ENCODE results near the gene OBP2B. TPM values are rescaled to one million over a fixed set of nuclear protein-coding genes. Genes with fewer than 3 reads are reported as not detected.
"Not testable (repeated sequence)": the region's sequence is repeated elsewhere in the genome, so short reads cannot be mapped to it uniquely, and the experiment has no call there.

OBP2B gene
- polyA plus RNA-seq, 4 donors = not detected

- not testable (repeated sequence) for DNase-seq; H3K4me1 ChIP-seq (ENCODE audit: control insufficient read depth in 3 of 3, insufficient read depth in 2 of 3, low read depth in 1 of 3, low read length in 2 of 3); H3K27me3 ChIP-seq (ENCODE audit: control insufficient read depth in 3 of 3, insufficient read depth in 3 of 3, low read length in 3 of 3); H3K4me3 ChIP-seq (ENCODE audit: low read depth in 1 of 3, low read length in 3 of 3); H3K9me3 ChIP-seq (ENCODE audit: control insufficient read depth in 2 of 2, insufficient read depth in 1 of 2, low read depth in 1 of 2, low read length in 1 of 2); H3K27ac ChIP-seq (ENCODE audit: low read depth in 1 of 3, low read length in 2 of 3); H3K36me3 ChIP-seq (ENCODE audit: control insufficient read depth in 3 of 3, insufficient read depth in 2 of 3, low read depth in 1 of 3, low read length in 3 of 3); FAIRE-seq
- WGBS, 3 donors = 83 to 88% (median 87%) methylated on average over 11 to 15 of the region's 16 CpGs
Measured at GRCh38 chr9:133208171-133208879, 725 bp downstream of the OBP2B start.

DNA sequence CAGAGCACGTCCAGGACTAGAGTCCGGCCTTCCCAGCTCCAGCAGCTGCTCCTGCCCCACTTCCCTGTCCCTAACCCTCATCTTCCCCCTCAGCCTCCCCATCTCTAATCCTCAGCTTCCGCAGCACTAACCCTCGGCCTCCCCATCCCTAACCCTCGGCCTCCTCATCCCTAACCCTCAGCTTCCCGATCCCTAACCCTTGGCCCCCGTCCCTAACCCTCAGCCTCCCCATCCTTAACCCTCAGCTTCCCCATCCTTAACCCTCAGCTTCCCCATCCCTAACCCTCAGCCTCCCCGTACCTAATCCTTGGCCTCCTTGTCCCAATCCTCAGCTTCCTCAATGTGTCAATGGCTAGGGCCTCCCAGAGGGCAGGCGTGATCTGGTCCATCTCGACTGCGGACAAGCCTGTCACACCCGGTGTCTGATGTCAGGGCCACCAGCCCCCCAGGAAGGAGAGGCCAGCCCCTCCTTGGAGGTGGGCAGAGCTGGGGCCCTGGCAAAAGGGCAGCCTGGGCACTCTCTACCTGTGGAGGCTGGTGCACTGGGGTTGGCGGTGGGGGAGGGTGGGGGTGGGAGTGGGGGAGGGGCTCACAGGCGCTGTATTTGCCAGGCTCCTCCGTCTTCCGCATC lies 1.4 kb downstream of the OBP2B start:
- peaks cover 0 to 3% (median 0%) of the 10 kb centered on the region in 3 donors for H3K27me3 ChIP-seq (ENCODE audit: control insufficient read depth in 3 of 3, insufficient read depth in 3 of 3, low read length in 3 of 3)
- DNase-seq (no peak), FAIRE-seq (no peak)
- H3K4me3 ChIP-seq (ENCODE audit: low read depth in 1 of 3, low read length in 3 of 3) = no peak overlapping the region
- H3K27ac ChIP-seq (ENCODE audit: low read depth in 1 of 3, low read length in 2 of 3) = no peak overlapping the region
- H3K4me1 ChIP-seq (ENCODE audit: control insufficient read depth in 3 of 3, insufficient read depth in 2 of 3, low read depth in 1 of 3, low read length in 2 of 3) = no peaks in the 10 kb centered on the region
- WGBS, 3 donors = 77 to 87% (median 79%) methylated on average over 16 of the region's 16 CpGs
- no peaks in the 10 kb centered on the region for H3K9me3 ChIP-seq (ENCODE audit: control insufficient read depth in 2 of 2, insufficient read depth in 1 of 2, low read depth in 1 of 2, low read length in 1 of 2)
- H3K36me3 ChIP-seq (ENCODE audit: control insufficient read depth in 3 of 3, insufficient read depth in 2 of 3, low read depth in 1 of 3, low read length in 3 of 3) = no peaks in the 10 kb centered on the region

DNA sequence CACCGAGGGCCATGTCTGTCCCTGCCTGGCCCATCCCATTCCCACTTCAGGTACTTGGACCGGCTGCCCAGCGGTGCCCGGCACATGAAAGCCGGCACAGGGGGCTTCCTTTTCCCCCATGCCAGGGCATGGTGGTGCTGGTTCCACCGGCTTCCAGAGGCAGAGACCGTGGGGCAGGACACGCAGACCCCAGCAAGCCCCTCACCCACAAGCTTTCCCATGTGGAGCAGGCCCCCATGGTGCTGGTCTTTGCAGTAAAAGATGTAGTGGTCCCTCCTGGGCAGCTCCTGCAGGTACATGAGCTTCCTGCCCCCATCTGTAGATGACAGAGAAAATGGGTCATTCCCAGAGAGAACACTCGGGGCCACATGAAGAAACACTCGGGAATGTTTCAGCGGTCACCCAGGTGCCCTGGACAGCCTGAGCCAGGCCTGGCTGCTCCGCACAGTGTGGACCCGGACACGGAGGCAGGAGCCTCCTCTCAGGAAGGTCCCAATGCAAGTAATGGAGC lies 2.0 kb downstream of the OBP2B start:
- no peaks in the 10 kb centered on the region for H3K4me1 ChIP-seq (ENCODE audit: control insufficient read depth in 3 of 3, insufficient read depth in 2 of 3, low read depth in 1 of 3, low read length in 2 of 3)
- H3K27me3 ChIP-seq (ENCODE audit: control insufficient read depth in 3 of 3, insufficient read depth in 3 of 3, low read length in 3 of 3) = peaks cover 0 to 3% (median 0%) of the 10 kb centered on the region in 3 donors
- 84 to 86% (median 86%) methylated on average over 14 of the region's 14 CpGs for WGBS, 3 donors
- H3K4me3 ChIP-seq (ENCODE audit: low read depth in 1 of 3, low read length in 3 of 3) = no peak overlapping the region
- DNase-seq (no peak), FAIRE-seq (no peak)
- no peaks in the 10 kb centered on the region for H3K9me3 ChIP-seq (ENCODE audit: control insufficient read depth in 2 of 2, insufficient read depth in 1 of 2, low read depth in 1 of 2, low read length in 1 of 2)
- H3K36me3 ChIP-seq (ENCODE audit: control insufficient read depth in 3 of 3, insufficient read depth in 2 of 3, low read depth in 1 of 3, low read length in 3 of 3) = no peaks in the 10 kb centered on the region
- H3K27ac ChIP-seq (ENCODE audit: low read depth in 1 of 3, low read length in 2 of 3) = no peak overlapping the region

- DNase-seq (no peak), FAIRE-seq (no peak)
- H3K36me3 ChIP-seq (ENCODE audit: control insufficient read depth in 3 of 3, insufficient read depth in 2 of 3, low read depth in 1 of 3, low read length in 3 of 3) = no peaks in the 10 kb centered on the region
- H3K9me3 ChIP-seq (ENCODE audit: control insufficient read depth in 2 of 2, insufficient read depth in 1 of 2, low read depth in 1 of 2, low read length in 1 of 2) = no peaks in the 10 kb centered on the region
- H3K4me1 ChIP-seq (ENCODE audit: control insufficient read depth in 3 of 3, insufficient read depth in 2 of 3, low read depth in 1 of 3, low read length in 2 of 3) = no peaks in the 10 kb centered on the region
- 79 to 85% (median 83%) methylated on average over 34 to 35 of the region's 35 CpGs for WGBS, 3 donors
- H3K27ac ChIP-seq (ENCODE audit: low read depth in 1 of 3, low read length in 2 of 3) = no peak overlapping the region
- H3K27me3 ChIP-seq (ENCODE audit: control insufficient read depth in 3 of 3, insufficient read depth in 3 of 3, low read length in 3 of 3) = peaks cover 0 to 3% (median 0%) of the 10 kb centered on the region in 3 donors
- no peak overlapping the region for H3K4me3 ChIP-seq (ENCODE audit: low read depth in 1 of 3, low read length in 3 of 3)
Measured at GRCh38 chr9:133205996-133206931, 2.8 kb downstream of the OBP2B start.

DNA sequence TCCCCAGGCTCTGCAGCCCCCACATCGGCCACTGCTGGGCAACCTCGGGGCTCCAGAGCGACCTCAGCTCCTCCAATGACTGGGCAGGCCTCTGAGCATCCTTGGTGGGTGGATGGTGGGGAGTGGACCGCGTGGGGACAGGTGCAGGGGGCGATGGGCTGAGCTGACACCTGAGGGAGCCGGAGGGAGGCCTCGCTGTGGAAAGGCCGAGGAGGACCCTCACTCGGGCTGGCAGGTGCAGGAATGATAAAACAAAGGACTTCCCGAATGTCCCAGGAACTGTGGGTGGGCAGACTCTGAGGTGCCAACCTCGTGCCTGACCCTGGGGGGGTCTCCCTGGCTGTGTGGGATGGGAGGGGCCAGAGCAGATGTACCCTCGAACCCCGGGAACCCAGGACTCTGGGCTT lies 3.6 kb downstream of the OBP2B start:
- not testable (repeated sequence) for H3K27ac ChIP-seq (ENCODE audit: low read depth in 1 of 3, low read length in 2 of 3); DNase-seq; H3K9me3 ChIP-seq (ENCODE audit: control insufficient read depth in 2 of 2, insufficient read depth in 1 of 2, low read depth in 1 of 2, low read length in 1 of 2); H3K36me3 ChIP-seq (ENCODE audit: control insufficient read depth in 3 of 3, insufficient read depth in 2 of 3, low read depth in 1 of 3, low read length in 3 of 3); H3K4me3 ChIP-seq (ENCODE audit: low read depth in 1 of 3, low read length in 3 of 3); H3K4me1 ChIP-seq (ENCODE audit: control insufficient read depth in 3 of 3, insufficient read depth in 2 of 3, low read depth in 1 of 3, low read length in 2 of 3); H3K27me3 ChIP-seq (ENCODE audit: control insufficient read depth in 3 of 3, insufficient read depth in 3 of 3, low read length in 3 of 3); FAIRE-seq
- 71 to 82% (median 76%) methylated on average over 13 to 14 of the region's 14 CpGs for WGBS, 3 donors

DNA sequence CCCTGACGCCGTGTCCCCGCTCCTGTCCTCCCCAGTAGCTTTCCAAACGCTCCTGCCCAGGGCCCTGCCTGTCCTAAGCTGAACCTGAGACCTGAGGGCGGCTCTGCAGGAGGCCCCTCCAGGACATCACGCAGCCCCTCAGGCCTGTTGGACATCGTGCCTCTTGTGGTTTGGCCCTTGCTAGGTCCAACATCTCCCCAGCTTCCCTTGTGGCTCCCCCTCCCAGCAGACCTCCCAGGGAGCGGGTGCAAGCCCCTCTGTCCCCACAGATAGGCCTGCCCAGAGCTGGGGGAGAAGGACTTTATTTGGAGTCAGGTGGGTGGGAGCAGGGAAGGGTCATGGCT lies 4.1 kb downstream of the OBP2B start:
- no peaks in the 10 kb centered on the region for H3K4me1 ChIP-seq (ENCODE audit: control insufficient read depth in 3 of 3, insufficient read depth in 2 of 3, low read depth in 1 of 3, low read length in 2 of 3)
- DNase-seq (no peak), FAIRE-seq (no peak)
- 77 to 85% (median 84%) methylated on average over 8 of the region's 8 CpGs for WGBS, 3 donors
- no peak overlapping the region for H3K27ac ChIP-seq (ENCODE audit: low read depth in 1 of 3, low read length in 2 of 3)
- H3K4me3 ChIP-seq (ENCODE audit: low read depth in 1 of 3, low read length in 3 of 3) = no peak overlapping the region
- peaks cover 0 to under 1% (median 0%) of the 10 kb centered on the region in 3 donors for H3K27me3 ChIP-seq (ENCODE audit: control insufficient read depth in 3 of 3, insufficient read depth in 3 of 3, low read length in 3 of 3)
- peaks cover 0 to 4% of the 10 kb centered on the region in 2 donors for H3K9me3 ChIP-seq (ENCODE audit: control insufficient read depth in 2 of 2, insufficient read depth in 1 of 2, low read depth in 1 of 2, low read length in 1 of 2)
- no peaks in the 10 kb centered on the region for H3K36me3 ChIP-seq (ENCODE audit: control insufficient read depth in 3 of 3, insufficient read depth in 2 of 3, low read depth in 1 of 3, low read length in 3 of 3)

GRCh38 chr9:133204335-133204992 lies 4.6 kb downstream of the OBP2B start:
- FAIRE-seq (no peak), DNase-seq (no peak)
- WGBS, 3 donors = 84 to 87% (median 87%) methylated on average over 16 to 17 of the region's 17 CpGs
- Histone ChIP-seq H3K4me1 (ENCODE audit: control insufficient read depth in 3 of 3, insufficient read depth in 2 of 3, low read depth in 1 of 3, low read length in 2 of 3) (no peaks in the 10 kb centered on the region), H3K9me3 (ENCODE audit: control insufficient read depth in 2 of 2, insufficient read depth in 1 of 2, low read depth in 1 of 2, low read length in 1 of 2) (peaks cover 0 to 4% of the 10 kb centered on the region in 2 donors), H3K4me3 (ENCODE audit: low read depth in 1 of 3, low read length in 3 of 3) (no peak overlapping the region), H3K36me3 (ENCODE audit: control insufficient read depth in 3 of 3, insufficient read depth in 2 of 3, low read depth in 1 of 3, low read length in 3 of 3) (no peaks in the 10 kb centered on the region), H3K27me3 (ENCODE audit: control insufficient read depth in 3 of 3, insufficient read depth in 3 of 3, low read length in 3 of 3) (peaks cover 0 to 4% (median 0%) of the 10 kb centered on the region in 3 donors), H3K27ac (ENCODE audit: low read depth in 1 of 3, low read length in 2 of 3) (no peak overlapping the region)

Data from small intestine (tissue), 7 donors.